Peyer's patch (tissue), 4 donors: Measurements from ENCODE around the gene PNMA3. TPM values are rescaled to one million over a fixed set of nuclear protein-coding genes. Genes with fewer than 3 reads are reported as not detected.
"Not testable (repeated sequence)": the region's sequence is repeated elsewhere in the genome, so short reads cannot be mapped to it uniquely, and the experiment has no call there.

ENCODE experiments used
- DNase-seq, 3 donors: peaks; one replicate each; pipeline ENCODE4 v3.0.0-alpha.2; 2017 to 2019
- H3K27ac ChIP-seq, 4 donors: fragments of 200-600 bp; sonication (generic); one replicate each; pipeline ENCODE4 v1.5.1; 2016 to 2019
- H3K27me3 ChIP-seq, 2 donors: fragments of 200-600 bp; sonication (generic); one replicate each; pipeline ENCODE4 v1.5.1; 2019
- H3K36me3 ChIP-seq, 3 donors: fragments of 200-600 bp; sonication (generic); one replicate each; pipeline ENCODE4 v1.5.1; 2016 to 2019
- H3K4me1 ChIP-seq, 4 donors: fragments of 200-600 bp; sonication (generic); one replicate each; pipeline ENCODE4 v1.5.1; 2016 to 2019
- H3K4me3 ChIP-seq, 4 donors: fragments of 200-600 bp; sonication (generic); 1 replicate in 3 of 4; 2 replicates in 1 of 4; pipeline ENCODE4 v1.5.1; 2016 to 2019; ENCODE audit warnings: mild to moderate bottlenecking in 1 of 4
- H3K9me3 ChIP-seq, 4 donors: fragments of 200-600 bp; sonication (generic); one replicate each; pipeline ENCODE4 v1.5.1; 2016 to 2019; ENCODE audit warnings: mild to moderate bottlenecking in 1 of 4
- POLR2A ChIP-seq, 2 donors: fragments of 450-650 bp; IDR thresholded peaks; one replicate each; pipeline ENCODE4 v1.5.1; 2017; ENCODE audit warnings: antibody characterized with exemption in 2 of 2, mild to moderate bottlenecking in 2 of 2, moderate library complexity in 2 of 2
- total RNA-seq, 4 donors: library from RNA; depleted of rRNA; stranded (reverse); fragments of >200 nt; gene quantifications; one replicate each; pipeline ENCODE4 v1.1.0, GENCODE V29; 2016
- TF ChIP-seq, protein P1 (sequence below), 6 experiments: fragments of 450-650 bp in 4 of 6; fragments of 200-600 bp in 2 of 6; sonication (generic) in 1 of 6; IDR thresholded peaks; one replicate each; pipeline ENCODE4 v1.5.1; 2017 to 2019; ENCODE audit warnings: antibody characterized with exemption in 6 of 6, mild to moderate bottlenecking in 3 of 6, moderate library complexity in 1 of 6

PNMA3 gene, protein sequence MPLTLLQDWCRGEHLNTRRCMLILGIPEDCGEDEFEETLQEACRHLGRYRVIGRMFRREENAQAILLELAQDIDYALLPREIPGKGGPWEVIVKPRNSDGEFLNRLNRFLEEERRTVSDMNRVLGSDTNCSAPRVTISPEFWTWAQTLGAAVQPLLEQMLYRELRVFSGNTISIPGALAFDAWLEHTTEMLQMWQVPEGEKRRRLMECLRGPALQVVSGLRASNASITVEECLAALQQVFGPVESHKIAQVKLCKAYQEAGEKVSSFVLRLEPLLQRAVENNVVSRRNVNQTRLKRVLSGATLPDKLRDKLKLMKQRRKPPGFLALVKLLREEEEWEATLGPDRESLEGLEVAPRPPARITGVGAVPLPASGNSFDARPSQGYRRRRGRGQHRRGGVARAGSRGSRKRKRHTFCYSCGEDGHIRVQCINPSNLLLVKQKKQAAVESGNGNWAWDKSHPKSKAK
- total RNA-seq: 1 to 10 TPM in 2 of 4 donors, under 1 TPM in 2; 0.47 to 5.0 (median 1.0) TPM

GRCh38 chrX:153055871-153056749, at the start of gene PNMA3:
Gene PNMA3 (plus strand): TSS chrX:153056470. CDS start chrX:153057056, 586 bp downstream.
- Histone ChIP-seq H3K36me3 (no peaks in the 10 kb centered on the region), H3K27me3 (no peaks in the 10 kb centered on the region), H3K4me1 (no peaks in the 10 kb centered on the region), H3K9me3 (no peaks in the 10 kb centered on the region), H3K27ac (no peak within 1 kb of the TSS), H3K4me3 (peak within 1 kb of the TSS in 2 of 4 donors; percentile 15 to 26)
- no peak for TF ChIP-seq POLR2A (IDR thresholded peaks at IDR 0.05)
- TF ChIP-seq, protein P1, sequence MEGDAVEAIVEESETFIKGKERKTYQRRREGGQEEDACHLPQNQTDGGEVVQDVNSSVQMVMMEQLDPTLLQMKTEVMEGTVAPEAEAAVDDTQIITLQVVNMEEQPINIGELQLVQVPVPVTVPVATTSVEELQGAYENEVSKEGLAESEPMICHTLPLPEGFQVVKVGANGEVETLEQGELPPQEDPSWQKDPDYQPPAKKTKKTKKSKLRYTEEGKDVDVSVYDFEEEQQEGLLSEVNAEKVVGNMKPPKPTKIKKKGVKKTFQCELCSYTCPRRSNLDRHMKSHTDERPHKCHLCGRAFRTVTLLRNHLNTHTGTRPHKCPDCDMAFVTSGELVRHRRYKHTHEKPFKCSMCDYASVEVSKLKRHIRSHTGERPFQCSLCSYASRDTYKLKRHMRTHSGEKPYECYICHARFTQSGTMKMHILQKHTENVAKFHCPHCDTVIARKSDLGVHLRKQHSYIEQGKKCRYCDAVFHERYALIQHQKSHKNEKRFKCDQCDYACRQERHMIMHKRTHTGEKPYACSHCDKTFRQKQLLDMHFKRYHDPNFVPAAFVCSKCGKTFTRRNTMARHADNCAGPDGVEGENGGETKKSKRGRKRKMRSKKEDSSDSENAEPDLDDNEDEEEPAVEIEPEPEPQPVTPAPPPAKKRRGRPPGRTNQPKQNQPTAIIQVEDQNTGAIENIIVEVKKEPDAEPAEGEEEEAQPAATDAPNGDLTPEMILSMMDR (IDR thresholded peaks at IDR 0.05): no peak
- no peak for DNase-seq

- not testable (repeated sequence) for H3K36me3 ChIP-seq, H3K4me3 ChIP-seq, H3K27me3 ChIP-seq, DNase-seq, H3K4me1 ChIP-seq, H3K9me3 ChIP-seq, H3K27ac ChIP-seq
These were observed 39.1 kb upstream of the PNMA3 start for GRCh38 chrX:153017174-153017573.

DNA sequence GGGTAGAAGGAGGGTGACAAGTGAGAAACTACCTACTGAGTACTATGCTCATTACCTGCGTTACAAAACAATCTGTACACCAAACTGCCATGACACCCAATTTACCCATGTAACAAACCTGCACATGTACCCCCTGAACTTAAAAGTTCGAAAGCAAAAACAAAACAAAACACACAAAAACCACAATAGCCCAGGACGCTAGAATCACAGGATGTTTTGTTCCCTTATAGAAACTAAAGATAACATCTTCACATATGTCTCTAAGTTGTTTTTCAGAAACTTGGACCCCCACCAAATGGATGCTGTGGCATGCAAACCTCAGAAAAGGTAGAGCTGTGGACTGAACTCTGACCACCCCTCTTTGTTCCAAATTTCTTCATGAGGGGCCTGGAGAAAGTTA, 37.1 kb upstream of the PNMA3 start:
- no peak overlapping the region for H3K4me3 ChIP-seq
- no peaks in the 10 kb centered on the region for H3K36me3 ChIP-seq
- H3K9me3 ChIP-seq: no peaks in the 10 kb centered on the region
- DNase-seq: no peak
- no peaks in the 10 kb centered on the region for H3K27me3 ChIP-seq
- no peaks in the 10 kb centered on the region for H3K4me1 ChIP-seq
- no peak overlapping the region for H3K27ac ChIP-seq
- TF ChIP-seq, protein P1 (IDR thresholded peaks at IDR 0.05): no peak
- no peak for TF ChIP-seq POLR2A (IDR thresholded peaks at IDR 0.05)

GRCh38 chrX:153026501-153026900, 29.8 kb upstream of the PNMA3 start:
- DNase-seq, H3K9me3 ChIP-seq, H3K27me3 ChIP-seq, H3K36me3 ChIP-seq, H3K4me3 ChIP-seq, H3K4me1 ChIP-seq, H3K27ac ChIP-seq: not testable (repeated sequence)

GRCh38 chrX:153028487-153028886, 27.8 kb upstream of the PNMA3 start:
- DNase-seq: peak in 1 of 3 donors; percentile 19
- H3K27me3 ChIP-seq, H3K4me1 ChIP-seq: not testable (repeated sequence)

DNA sequence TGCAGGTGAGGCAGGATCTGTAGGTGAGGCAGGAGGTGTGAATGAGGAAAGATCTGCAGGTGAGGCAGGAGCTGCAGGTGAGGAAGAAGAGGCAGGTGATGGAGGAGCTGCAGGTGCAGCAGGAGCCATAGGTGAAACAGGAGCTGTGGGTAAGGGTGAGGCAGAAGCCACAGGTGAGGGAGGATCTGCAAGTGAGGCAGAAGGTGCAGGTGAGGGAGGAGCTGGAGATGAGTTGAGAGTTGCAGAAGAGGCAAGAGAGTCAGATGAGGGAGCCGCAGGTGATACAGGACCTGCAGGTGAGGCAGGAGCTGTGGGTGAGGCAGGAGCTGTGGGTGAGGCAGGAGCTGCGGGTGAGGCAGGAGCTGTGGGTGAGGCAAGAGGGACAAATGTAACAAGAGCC, 27.1 kb upstream of the PNMA3 start:
- no peak overlapping the region for H3K4me3 ChIP-seq
- H3K27me3 ChIP-seq: no peaks in the 10 kb centered on the region
- no peaks in the 10 kb centered on the region for H3K9me3 ChIP-seq
- H3K27ac ChIP-seq: no peak overlapping the region
- H3K36me3 ChIP-seq: no peaks in the 10 kb centered on the region
- TF ChIP-seq POLR2A (IDR thresholded peaks at IDR 0.05): no peak
- TF ChIP-seq, protein P1 (IDR thresholded peaks at IDR 0.05): no peak
- DNase-seq: no peak
- H3K4me1 ChIP-seq: no peaks in the 10 kb centered on the region

More at GRCh38 chrX:153028487-153028886, 27.8 kb upstream of the PNMA3 start:
- not testable (repeated sequence) for H3K4me3 ChIP-seq, H3K36me3 ChIP-seq, H3K27ac ChIP-seq, H3K9me3 ChIP-seq

DNA sequence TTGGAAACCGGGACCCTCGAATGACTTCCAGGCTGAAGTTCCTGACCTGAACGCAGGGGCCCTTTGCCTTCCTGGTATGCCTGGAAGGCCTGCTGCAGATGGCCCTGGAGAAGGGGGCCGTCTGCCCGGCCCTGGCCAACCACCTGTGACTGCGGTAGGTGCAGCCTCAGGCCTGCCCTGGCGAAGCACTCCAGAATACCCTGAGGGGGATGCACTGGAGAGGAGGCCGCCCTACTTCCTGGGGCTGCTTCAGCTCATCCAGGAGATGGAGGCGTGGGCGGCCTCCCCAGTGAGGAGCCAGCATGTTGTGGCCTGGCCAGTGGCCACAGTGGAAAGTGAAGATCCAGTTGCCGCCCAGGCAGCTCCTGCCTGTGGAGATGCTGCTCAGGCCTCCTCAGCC, 26.4 kb upstream of the PNMA3 start:
- Histone ChIP-seq H3K9me3 (no peaks in the 10 kb centered on the region), H3K4me1 (no peaks in the 10 kb centered on the region), H3K27ac (no peak overlapping the region), H3K4me3 (no peak overlapping the region), H3K36me3 (no peaks in the 10 kb centered on the region), H3K27me3 (no peaks in the 10 kb centered on the region)
- TF ChIP-seq, protein P1 (IDR thresholded peaks at IDR 0.05): no peak
- no peak for TF ChIP-seq POLR2A (IDR thresholded peaks at IDR 0.05)
- DNase-seq: no peak
